ENCODE measurements around the gene PCCA. TPM values are rescaled to one million over a fixed set of nuclear protein-coding genes. Genes with fewer than 3 reads are reported as not detected.

Gene PCCA
- total and polyA plus RNA-seq, 2 of the 13 experiments (the other 11 are each of a cell fraction or from before 2014, with no cell fraction given), result 15.0 to 32.2 TPM

DNA sequence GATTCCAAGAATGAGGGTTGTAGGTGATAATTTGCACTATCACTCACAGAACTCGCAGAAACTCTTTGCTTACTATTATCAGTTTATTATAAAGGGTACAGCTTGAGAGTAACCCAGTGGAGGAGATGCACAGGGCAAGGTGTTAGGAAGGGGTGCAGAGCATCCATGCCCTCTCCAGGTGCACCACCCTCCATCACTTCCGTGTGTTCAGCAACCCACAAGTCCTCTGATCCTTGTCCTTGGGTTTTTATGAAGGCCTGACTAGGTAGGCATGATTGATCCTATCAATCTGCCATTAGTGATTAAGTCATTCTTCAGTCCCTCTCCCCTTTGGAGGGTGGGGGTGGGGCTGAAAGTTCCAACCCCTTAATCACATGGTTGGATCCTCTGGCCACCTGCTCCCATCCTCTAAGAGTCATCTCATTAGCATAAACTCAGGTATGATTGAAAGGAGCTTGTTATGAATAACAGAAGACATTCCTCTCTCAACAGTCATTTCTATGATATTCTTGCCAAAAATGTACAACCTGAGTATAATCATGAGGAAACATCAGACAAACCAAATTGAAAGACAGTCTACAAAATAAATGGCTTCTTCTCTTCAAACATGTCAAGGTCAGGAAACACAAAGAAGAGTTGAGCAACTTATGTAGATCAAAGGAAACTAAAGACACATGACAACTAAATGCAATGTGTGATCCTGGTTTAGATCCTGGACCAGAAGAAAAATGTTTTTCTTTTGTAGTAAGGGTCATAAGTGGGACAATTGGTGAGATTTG is 225.4 kb downstream of the PCCA start (continued):
- TF ChIP-seq, protein P1, sequence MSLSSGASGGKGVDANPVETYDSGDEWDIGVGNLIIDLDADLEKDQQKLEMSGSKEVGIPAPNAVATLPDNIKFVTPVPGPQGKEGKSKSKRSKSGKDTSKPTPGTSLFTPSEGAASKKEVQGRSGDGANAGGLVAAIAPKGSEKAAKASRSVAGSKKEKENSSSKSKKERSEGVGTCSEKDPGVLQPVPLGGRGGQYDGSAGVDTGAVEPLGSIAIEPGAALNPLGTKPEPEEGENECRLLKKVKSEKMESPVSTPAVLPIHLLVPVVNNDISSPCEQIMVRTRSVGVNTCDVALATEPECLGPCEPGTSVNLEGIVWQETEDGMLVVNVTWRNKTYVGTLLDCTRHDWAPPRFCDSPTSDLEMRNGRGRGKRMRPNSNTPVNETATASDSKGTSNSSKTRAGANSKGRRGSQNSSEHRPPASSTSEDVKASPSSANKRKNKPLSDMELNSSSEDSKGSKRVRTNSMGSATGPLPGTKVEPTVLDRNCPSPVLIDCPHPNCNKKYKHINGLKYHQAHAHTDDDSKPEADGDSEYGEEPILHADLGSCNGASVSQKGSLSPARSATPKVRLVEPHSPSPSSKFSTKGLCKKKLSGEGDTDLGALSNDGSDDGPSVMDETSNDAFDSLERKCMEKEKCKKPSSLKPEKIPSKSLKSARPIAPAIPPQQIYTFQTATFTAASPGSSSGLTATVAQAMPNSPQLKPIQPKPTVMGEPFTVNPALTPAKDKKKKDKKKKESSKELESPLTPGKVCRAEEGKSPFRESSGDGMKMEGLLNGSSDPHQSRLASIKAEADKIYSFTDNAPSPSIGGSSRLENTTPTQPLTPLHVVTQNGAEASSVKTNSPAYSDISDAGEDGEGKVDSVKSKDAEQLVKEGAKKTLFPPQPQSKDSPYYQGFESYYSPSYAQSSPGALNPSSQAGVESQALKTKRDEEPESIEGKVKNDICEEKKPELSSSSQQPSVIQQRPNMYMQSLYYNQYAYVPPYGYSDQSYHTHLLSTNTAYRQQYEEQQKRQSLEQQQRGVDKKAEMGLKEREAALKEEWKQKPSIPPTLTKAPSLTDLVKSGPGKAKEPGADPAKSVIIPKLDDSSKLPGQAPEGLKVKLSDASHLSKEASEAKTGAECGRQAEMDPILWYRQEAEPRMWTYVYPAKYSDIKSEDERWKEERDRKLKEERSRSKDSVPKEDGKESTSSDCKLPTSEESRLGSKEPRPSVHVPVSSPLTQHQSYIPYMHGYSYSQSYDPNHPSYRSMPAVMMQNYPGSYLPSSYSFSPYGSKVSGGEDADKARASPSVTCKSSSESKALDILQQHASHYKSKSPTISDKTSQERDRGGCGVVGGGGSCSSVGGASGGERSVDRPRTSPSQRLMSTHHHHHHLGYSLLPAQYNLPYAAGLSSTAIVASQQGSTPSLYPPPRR (CRISPR knock-in tag; IDR thresholded peaks at IDR 0.05; ENCODE audit: borderline replicate concordance), result peak; percentile 64; the same call in 1 of the 2 replicates
- TF ChIP-seq ZNF430 (CRISPR knock-in tag; IDR thresholded peaks at IDR 0.05) (no peak), ZBTB3 (CRISPR knock-in tag; IDR thresholded peaks at IDR 0.05; ENCODE audit: borderline replicate concordance, low read depth) (no peak), ZNF549 (CRISPR knock-in tag; IDR thresholded peaks at IDR 0.05) (no peak), SMARCE1 (IDR thresholded peaks at IDR 0.05; ENCODE audit: borderline replicate concordance) (no peak), ZKSCAN5 (CRISPR knock-in tag; IDR thresholded peaks at IDR 0.05) (no peak), ZFP36L2 (CRISPR knock-in tag; IDR thresholded peaks at IDR 0.05) (no peak), HCFC1 (IDR thresholded peaks at IDR 0.05; ENCODE audit: low read depth, low read length) (no peak), NR0B2 (CRISPR knock-in tag; IDR thresholded peaks at IDR 0.05) (no peak), DNMT1 (CRISPR knock-in tag; IDR thresholded peaks at IDR 0.05) (no peak), GABPB1 (CRISPR knock-in tag; IDR thresholded peaks at IDR 0.05) (no peak), ZUFSP (CRISPR knock-in tag; IDR thresholded peaks at IDR 0.05; ENCODE audit: borderline replicate concordance) (no peak), MED1 (CRISPR knock-in tag; IDR thresholded peaks at IDR 0.05) (peak; percentile 53), KAT8 (CRISPR knock-in tag; IDR thresholded peaks at IDR 0.05) (peak; percentile 44; the same call in 1 of the 2 replicates), NCOA2 (CRISPR knock-in tag; IDR thresholded peaks at IDR 0.05) (peak; percentile 93), MBD4 (IDR thresholded peaks at IDR 0.05; ENCODE audit: borderline replicate concordance, low read length) (no peak), RNF2 (conservative IDR thresholded peaks at IDR 0.05; ENCODE audit: low read depth) (no peak), ZNF143 (CRISPR knock-in tag; IDR thresholded peaks at IDR 0.05) (no peak), MAFF (IDR thresholded peaks at IDR 0.05; ENCODE audit: low read depth, low read length) (no peak)
- TF ChIP-seq, protein P2, sequence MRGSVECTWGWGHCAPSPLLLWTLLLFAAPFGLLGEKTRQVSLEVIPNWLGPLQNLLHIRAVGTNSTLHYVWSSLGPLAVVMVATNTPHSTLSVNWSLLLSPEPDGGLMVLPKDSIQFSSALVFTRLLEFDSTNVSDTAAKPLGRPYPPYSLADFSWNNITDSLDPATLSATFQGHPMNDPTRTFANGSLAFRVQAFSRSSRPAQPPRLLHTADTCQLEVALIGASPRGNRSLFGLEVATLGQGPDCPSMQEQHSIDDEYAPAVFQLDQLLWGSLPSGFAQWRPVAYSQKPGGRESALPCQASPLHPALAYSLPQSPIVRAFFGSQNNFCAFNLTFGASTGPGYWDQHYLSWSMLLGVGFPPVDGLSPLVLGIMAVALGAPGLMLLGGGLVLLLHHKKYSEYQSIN (CRISPR knock-in tag; IDR thresholded peaks at IDR 0.05; ENCODE audit: borderline replicate concordance), result no peak
